Esophagus muscularis mucosa (tissue), 4 donors: ENCODE data around the gene TNS4.
A peak's percentile ranks its signal among the peaks of the same experiment; 100 is the strongest.

Experiments
- EP300 ChIP-seq: sonication (generic); formaldehyde crosslinking; IDR thresholded peaks from one replicate; pipeline ENCODE4 v1.6.1; 2017; ENCODE audit warnings: antibody characterized with exemption
- POLR2A ChIP-seq: fragments of 450-650 bp; IDR thresholded peaks from one replicate; pipeline ENCODE4 v1.6.1; 2017; ENCODE audit warnings: antibody characterized with exemption, moderate library complexity, mild to moderate bottlenecking, low read depth
- POLR2AphosphoS5 ChIP-seq, 2 donors: sonication (generic); formaldehyde crosslinking; IDR thresholded peaks; one replicate each; pipeline ENCODE4 v1.6.1; 2017; ENCODE audit warnings: antibody characterized with exemption in 2 of 2
- TF ChIP-seq, protein P1 (sequence below), 3 experiments: fragments of 200-600 bp in 2 of 3; fragments of 450-650 bp in 1 of 3; sonication (generic) in 2 of 3; IDR thresholded peaks; one replicate each; pipeline ENCODE4 v1.5.1; 2017 to 2019; ENCODE audit warnings: antibody characterized with exemption in 3 of 3, mild to moderate bottlenecking in 2 of 3, moderate library complexity in 1 of 3

GRCh38 chr17:40463122-40463550 is 38.3 kb downstream of the TNS4 start:
- TF ChIP-seq, protein P1, sequence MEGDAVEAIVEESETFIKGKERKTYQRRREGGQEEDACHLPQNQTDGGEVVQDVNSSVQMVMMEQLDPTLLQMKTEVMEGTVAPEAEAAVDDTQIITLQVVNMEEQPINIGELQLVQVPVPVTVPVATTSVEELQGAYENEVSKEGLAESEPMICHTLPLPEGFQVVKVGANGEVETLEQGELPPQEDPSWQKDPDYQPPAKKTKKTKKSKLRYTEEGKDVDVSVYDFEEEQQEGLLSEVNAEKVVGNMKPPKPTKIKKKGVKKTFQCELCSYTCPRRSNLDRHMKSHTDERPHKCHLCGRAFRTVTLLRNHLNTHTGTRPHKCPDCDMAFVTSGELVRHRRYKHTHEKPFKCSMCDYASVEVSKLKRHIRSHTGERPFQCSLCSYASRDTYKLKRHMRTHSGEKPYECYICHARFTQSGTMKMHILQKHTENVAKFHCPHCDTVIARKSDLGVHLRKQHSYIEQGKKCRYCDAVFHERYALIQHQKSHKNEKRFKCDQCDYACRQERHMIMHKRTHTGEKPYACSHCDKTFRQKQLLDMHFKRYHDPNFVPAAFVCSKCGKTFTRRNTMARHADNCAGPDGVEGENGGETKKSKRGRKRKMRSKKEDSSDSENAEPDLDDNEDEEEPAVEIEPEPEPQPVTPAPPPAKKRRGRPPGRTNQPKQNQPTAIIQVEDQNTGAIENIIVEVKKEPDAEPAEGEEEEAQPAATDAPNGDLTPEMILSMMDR (IDR thresholded peaks at IDR 0.05), result no peak
- no peak for TF ChIP-seq POLR2A
- peak in 1 of 2 donors; percentile 56 for TF ChIP-seq POLR2AphosphoS5 (IDR thresholded peaks at IDR 0.05)
- no peak for TF ChIP-seq EP300
